ENCODE results near the gene GRID2IP. TPM values are rescaled to one million over a fixed set of nuclear protein-coding genes. Genes with fewer than 3 reads are reported as not detected.
"Not testable (repeated sequence)": the region's sequence is repeated elsewhere in the genome, so short reads cannot be mapped to it uniquely, and the experiment has no call there.

The GRID2IP gene
- 0.05 TPM in 1 of 2 replicates, not detected in the other for total RNA-seq

DNA sequence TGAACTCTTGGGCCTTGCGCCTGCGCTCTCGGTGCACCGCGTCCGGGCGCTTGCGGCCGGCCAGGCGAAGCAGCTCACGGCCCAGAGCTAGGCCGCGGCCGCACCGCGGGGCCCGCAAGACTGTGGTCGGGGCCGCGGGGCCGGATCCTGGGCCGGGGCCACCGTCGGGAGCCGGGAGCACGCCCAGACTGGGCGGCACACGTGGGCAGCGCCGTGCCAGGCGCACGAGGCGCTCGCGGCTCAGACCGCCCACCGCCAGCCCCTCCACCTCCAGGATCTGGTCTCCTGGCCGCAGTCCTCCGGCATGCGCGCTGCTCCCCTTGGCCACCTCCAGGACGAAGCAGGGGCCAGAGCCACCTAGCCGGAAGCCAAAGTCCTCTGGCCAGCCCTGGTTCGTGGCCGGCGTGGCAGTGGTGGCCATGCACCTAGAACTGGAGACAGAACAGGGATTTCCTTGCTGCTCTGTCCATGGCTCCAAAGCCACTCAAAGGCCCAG, at the start of gene GRID2IP:
Gene GRID2IP, minus strand, starts transcription at position 446 of the 496 bp plus-strand sequence. Its CDS starts 25 bp downstream, at position 421.
- DNase-seq, result no peak

- DNase-seq, result no peak
Measured at GRCh38 chr7:6600093-6600492, 48.8 kb upstream of the GRID2IP start.

- DNase-seq, result no peak
Measured at GRCh38 chr7:6590645-6591110, 39.4 kb upstream of the GRID2IP start.

- DNase-seq, result peak; percentile 88
Measured at GRCh38 chr7:6589829-6590644, 38.8 kb upstream of the GRID2IP start, which contains the start of gene INTS15. Gene INTS15, plus strand, starts transcription at chr7:6590021. Its CDS starts 263 bp downstream, at chr7:6590284.

GRCh38 chr7:6589151-6589828, 38.0 kb upstream of the GRID2IP start:
- DNase-seq, result no peak

DNA sequence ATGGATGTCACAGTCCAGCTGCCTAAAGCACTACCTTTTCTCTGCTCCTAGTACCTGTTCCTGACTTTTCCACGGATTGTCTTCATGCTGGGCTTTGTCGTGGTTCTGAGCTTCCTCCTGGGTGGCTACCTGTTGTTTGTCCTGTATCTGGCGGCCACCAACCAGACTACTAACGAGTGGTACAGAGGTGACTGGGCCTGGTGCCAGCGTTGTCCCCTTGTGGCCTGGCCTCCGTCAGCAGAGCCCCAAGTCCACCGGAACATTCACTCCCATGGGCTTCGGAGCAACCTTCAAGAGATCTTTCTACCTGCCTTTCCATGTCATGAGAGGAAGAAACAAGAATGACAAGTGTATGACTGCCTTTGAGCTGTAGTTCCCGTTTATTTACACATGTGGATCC, 37.3 kb upstream of the GRID2IP start:
- no peak for DNase-seq

- DNase-seq, result not testable (repeated sequence)
Measured at GRCh38 chr7:6585746-6586432, 34.6 kb upstream of the GRID2IP start.

DNA sequence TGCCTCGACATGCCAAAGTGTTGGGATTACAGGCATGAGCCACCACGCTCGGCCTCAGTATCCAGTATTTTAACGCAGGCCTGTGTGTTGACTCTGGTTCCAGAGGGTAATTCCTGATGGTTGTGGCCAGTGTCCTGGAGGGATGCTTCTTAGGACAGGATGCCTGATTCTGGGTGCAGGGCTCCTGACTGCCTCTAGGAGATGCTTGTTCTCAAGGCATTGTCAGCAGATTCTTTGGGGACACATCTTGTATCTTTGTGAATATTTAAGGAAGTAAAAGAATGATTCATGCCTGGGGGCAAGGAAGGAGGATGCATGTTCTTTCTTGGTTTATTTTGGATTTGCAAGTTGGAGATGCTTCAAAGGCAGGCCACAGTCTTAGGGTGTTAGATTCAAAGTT, 28.2 kb upstream of the GRID2IP start:
- peak; percentile 29 for DNase-seq

- DNase-seq, result no peak
Measured at GRCh38 chr7:6578114-6579084, 27.1 kb upstream of the GRID2IP start.

- peak; percentile 89 for DNase-seq
Measured at GRCh38 chr7:6577369-6578113, 26.3 kb upstream of the GRID2IP start, which contains the start of gene ZDHHC4. Gene ZDHHC4, plus strand, starts transcription at chr7:6577454. Its CDS starts 3,108 bp downstream, at chr7:6580562.

DNA sequence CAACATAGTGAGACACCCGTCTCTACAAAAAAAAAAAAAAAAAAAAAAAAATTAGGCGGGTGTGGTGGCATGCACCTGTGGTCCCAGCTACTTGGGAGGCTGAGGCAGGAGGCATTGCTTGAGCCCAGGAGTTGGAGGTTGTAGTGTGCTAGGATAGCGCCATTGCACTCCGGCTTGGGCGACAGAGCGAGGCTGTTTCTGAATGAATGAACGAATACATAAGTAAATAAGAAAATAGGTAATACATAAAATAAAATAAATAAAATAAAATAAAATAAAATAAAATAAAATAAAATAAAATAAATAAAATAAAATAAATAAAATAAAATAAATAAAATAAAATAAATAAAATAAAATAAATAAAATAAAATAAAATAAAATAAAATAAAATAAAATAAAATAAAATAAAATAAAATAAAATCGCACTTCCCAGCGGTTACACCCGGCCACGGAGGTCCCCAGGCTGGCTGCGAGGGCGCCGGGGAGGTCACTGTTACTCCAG, 25.7 kb upstream of the GRID2IP start:
- DNase-seq, result peak; percentile 31

DNA sequence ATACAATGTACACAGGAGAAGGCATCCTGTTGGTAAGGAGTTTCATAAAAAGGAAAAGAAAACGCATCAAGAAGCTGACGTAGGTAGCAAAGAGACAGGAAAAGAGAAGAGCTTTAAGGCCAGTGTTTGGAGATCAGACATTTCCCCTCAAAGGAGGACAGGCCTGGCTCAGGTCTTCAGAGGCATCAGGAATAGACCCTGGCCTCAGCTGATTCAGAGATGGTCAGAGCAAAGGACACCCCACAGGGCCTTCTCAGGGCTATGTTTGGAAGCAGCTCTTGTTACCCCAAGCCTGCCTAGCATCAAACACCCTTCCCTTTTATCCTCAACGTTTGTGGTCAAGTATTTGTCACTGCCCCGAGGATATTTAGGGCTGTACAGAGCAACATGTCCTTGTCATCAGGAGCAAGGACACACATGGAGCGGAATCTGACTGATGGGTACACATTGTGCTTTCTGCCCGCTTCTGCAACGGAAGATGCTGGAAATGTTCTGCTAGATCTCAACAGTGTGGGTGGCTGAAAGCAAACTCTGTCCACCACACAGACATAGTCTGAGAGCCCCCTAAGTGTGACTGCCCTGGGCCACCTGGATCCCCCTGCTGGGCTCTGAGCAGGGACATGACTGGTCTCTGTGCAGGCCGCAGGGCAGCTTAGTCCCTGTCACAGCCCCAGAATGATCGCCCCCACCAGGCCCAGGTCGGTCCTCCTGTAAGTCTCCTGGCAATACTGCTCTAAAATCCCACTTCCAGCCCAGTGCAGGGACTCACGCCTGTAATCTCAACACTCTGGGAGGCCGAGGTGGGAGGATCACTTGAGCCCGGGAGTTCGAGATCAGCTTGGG, 25.0 kb upstream of the GRID2IP start:
- no peak for DNase-seq

DNA sequence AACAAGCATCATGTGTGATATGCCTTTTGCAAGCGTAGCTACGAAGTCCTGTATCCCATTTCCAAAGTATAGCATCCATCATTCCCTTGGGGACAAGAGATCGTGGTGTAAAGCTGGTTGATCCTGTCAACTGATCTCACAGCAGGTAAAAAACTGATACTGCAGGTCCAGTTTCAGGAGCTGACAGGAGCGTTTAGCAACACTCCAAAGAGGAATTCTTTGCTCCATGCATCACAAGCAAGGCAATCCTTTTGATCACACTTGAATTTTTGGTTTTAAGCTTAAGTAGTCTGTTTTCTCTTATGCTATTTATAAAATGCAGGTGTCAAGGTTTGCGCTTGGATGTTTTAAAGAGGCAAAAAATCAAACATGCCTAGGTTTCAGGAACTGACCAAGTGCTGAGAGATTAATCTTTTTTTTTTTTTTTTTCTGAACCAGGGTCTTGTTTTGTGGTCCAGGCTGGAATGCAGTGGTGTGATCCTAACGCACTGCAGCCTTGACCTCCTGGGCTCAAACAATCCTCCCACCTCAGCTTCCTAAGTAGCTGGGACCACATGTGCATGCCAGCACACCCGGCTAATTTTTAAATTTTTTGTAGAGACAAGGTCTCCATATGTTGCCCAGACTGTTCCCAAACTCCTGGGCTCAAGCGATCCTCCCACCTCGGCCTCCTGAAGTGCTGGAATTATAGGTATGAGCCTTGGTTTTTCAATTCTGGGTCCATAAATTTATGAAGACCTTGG, 24.2 kb upstream of the GRID2IP start:
- DNase-seq, result no peak

DNA sequence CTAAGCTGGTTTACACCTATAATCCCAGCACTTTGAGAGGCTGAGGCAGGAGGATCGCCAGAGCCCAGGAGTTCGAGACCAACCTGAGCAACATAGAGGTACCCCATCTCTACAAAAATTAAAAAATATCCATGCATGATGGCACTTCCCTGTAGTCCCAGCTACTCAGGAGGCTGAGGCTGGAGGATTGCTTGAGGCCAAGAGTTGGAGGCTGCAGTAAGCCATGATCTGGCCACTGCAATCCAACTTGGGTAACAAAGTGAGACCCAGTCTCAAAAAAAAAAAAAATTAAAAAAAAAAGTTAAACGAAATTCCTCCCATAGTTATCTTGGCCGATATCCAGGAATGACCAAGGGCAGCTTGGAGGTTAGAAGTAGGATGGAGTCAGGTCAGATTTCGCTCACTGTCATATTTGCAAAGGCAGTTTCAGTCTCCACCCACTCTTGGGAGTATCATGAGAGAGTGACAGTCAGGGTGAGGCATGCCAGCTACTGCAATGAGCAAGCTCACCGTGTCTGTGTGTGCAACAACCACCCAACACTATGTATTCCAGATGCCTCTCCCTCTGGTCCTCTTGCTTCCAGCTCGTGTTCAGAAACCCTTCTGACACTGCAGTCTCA, 20.0 kb upstream of the GRID2IP start:
- DNase-seq, result no peak

GRCh38 chr7:6567886-6568285, 16.6 kb upstream of the GRID2IP start:
- DNase-seq, result no peak

- no peak for DNase-seq
Measured at GRCh38 chr7:6565655-6566054, 14.4 kb upstream of the GRID2IP start.

DNA sequence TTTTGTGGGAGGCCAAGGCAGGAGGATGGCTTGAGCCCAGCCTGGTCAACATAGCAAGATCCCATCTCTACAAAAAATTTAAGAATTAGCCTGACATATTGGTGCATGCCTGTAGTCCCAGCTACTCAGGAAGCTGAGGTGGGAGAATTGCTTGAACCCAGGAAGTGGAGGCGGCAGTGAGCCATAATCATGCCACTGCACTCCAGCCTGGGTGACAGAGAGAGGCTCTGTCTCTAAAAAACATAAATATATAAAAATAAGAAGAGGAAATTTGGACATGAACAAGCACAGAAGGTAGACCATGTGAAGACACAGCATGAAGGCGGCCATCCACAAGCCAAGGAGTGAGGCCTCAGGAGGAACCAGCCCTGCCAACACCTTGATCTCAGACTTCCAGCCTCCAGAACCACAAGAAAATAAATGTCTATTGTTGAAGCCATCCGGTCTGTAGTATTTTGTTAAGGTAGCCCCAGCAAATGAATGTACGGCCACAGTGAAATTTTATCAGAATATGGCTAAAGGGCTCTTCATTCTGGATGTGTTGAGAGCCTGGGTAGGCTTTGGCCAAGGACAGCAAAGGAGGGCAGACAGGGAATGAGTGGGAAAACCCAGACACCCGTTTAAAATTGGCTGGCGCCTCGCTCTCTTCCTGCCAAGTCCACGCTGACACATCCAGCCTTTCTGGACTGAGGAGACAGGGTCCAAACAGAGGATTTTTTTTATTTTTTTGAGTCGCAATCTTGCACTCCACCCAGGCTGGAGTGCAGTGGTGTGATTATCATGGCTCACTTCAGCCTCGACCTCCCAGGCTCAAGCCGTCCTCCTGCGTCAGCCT, 12.9 kb upstream of the GRID2IP start:
- no peak for DNase-seq

Measured in dermis blood vessel endothelial cell (primary cell).